CD14-positive monocyte (primary cell): ENCODE data around the gene ODAD2. TPM values are rescaled to one million over a fixed set of nuclear protein-coding genes. Genes with fewer than 3 reads are reported as not detected.

Experiments used
- DNase-seq, 3 donors: peaks; one replicate each; pipeline ENCODE4 v3.0.0-alpha.2; 2011 to 2022
- H2AFZ ChIP-seq: 2 replicates; pipeline ENCODE4 v1.6.0; 2012; ENCODE audit warnings: mild to moderate bottlenecking, low read depth, low read length, inconsistent platforms; ENCODE audit not compliant: insufficient read depth, poor library complexity, severe bottlenecking
- H3K27ac ChIP-seq, 2 donors: 1 replicate in 1 of 2; 2 replicates in 1 of 2; pipeline ENCODE4 v1.5.1; 2012 to 2013; ENCODE audit warnings: low read length in 2 of 2, control low read depth in 1 of 2, inconsistent platforms in 1 of 2, low read depth in 1 of 2, mild to moderate bottlenecking in 1 of 2
- H3K27me3 ChIP-seq, 2 donors: one replicate each; pipeline versions ENCODE4 v1.6.0 to v1.6.1; 2011 to 2013; ENCODE audit warnings: low read length in 2 of 2; ENCODE audit not compliant: control insufficient read depth in 2 of 2, insufficient read depth in 2 of 2
- H3K36me3 ChIP-seq, 2 donors: replicated peaks in 1 of 2; 1 replicate in 1 of 2; 2 replicates in 1 of 2; pipeline versions ENCODE4 v1.5.1 to v1.6.1; 2012 to 2013; ENCODE audit warnings: low read length in 2 of 2, control low read depth in 1 of 2, inconsistent platforms in 1 of 2, mild to moderate bottlenecking in 1 of 2; ENCODE audit not compliant: insufficient read depth in 2 of 2, control insufficient read depth in 1 of 2
- H3K4me1 ChIP-seq, 2 donors: 1 replicate in 1 of 2; 2 replicates in 1 of 2; pipeline versions ENCODE4 v1.5.1 to v1.6.1; 2012 to 2013; ENCODE audit warnings: low read length in 2 of 2, control low read depth in 1 of 2, inconsistent platforms in 1 of 2, mild to moderate bottlenecking in 1 of 2, moderate library complexity in 1 of 2; ENCODE audit not compliant: insufficient read depth in 2 of 2, control insufficient read depth in 1 of 2
- H3K4me2 ChIP-seq: replicated peaks from 2 replicates; pipeline ENCODE3; 2012; ENCODE audit warnings: low read length, moderate library complexity, mild to moderate bottlenecking; ENCODE audit not compliant: poor library complexity, severe bottlenecking; ENCODE audit errors: extremely low read depth
- H3K4me3 ChIP-seq, 3 experiments: fragments of 200-600 bp in 1 of 3; sonication (generic) in 1 of 3; replicated peaks in 1 of 3; 1 replicate in 2 of 3; 2 replicates in 1 of 3; pipeline ENCODE4 v1.5.1; 2011 to 2013; ENCODE audit warnings: low read length in 3 of 3, mild to moderate bottlenecking in 3 of 3, control low read depth in 2 of 3, low read depth in 2 of 3, inconsistent platforms in 1 of 3, moderate library complexity in 1 of 3
- H3K79me2 ChIP-seq: 2 replicates; pipeline ENCODE4 v1.6.0; 2012; ENCODE audit warnings: mild to moderate bottlenecking, control low read depth, inconsistent platforms, low read length, moderate library complexity; ENCODE audit not compliant: insufficient read depth
- H3K9ac ChIP-seq: 2 replicates; pipeline ENCODE4 v1.6.0; 2017; ENCODE audit warnings: low read length, mild to moderate bottlenecking; ENCODE audit not compliant: insufficient read depth, poor library complexity, severe bottlenecking
- H3K9me3 ChIP-seq, 2 donors: replicated peaks in 1 of 2; 1 replicate in 1 of 2; 2 replicates in 1 of 2; pipeline versions ENCODE4 v1.5.1 to v1.6.1; 2012 to 2013; ENCODE audit warnings: low read length in 2 of 2, control low read depth in 1 of 2; ENCODE audit not compliant: control insufficient read depth in 1 of 2, insufficient read depth in 1 of 2
- H4K20me1 ChIP-seq: 2 replicates; pipeline ENCODE4 v1.6.0; 2012; ENCODE audit warnings: mild to moderate bottlenecking, low read length, control low read depth, moderate library complexity; ENCODE audit not compliant: insufficient read depth
- H3K27ac Mint-ChIP-seq, 7 donors: one replicate each; pipeline ENCODE4 v1.8.0; 2020; ENCODE audit warnings: mild to moderate bottlenecking in 7 of 7, mixed read lengths in 7 of 7, moderate library complexity in 6 of 7, inconsistent platforms in 2 of 7
- H3K27me3 Mint-ChIP-seq, 3 donors: one replicate each; pipeline ENCODE4 v1.8.0; 2021 to 2022; ENCODE audit warnings: low read depth in 3 of 3, mild to moderate bottlenecking in 3 of 3, mixed read lengths in 3 of 3, moderate library complexity in 3 of 3, inconsistent platforms in 1 of 3
- H3K36me3 Mint-ChIP-seq, 2 donors: one replicate each; pipeline ENCODE4 v1.8.0; 2020; ENCODE audit warnings: mixed read lengths in 2 of 2, inconsistent platforms in 1 of 2, mild to moderate bottlenecking in 1 of 2
- H3K4me1 Mint-ChIP-seq: one replicate; pipeline ENCODE4 v1.8.0; 2020; ENCODE audit warnings: mild to moderate bottlenecking, mixed read lengths
- H3K4me3 Mint-ChIP-seq, 2 donors: one replicate each; pipeline ENCODE4 v1.8.0; 2020; ENCODE audit warnings: mild to moderate bottlenecking in 2 of 2, mixed read lengths in 2 of 2, moderate library complexity in 1 of 2
- H3K9me3 Mint-ChIP-seq, 7 donors: one replicate each; pipeline ENCODE4 v1.8.0; 2020 to 2022; ENCODE audit warnings: mixed read lengths in 7 of 7, mild to moderate bottlenecking in 6 of 7, moderate library complexity in 6 of 7, inconsistent platforms in 2 of 7
- CTCF ChIP-seq: fragments of 200-600 bp; IDR thresholded peaks from one replicate; pipeline ENCODE4 v1.8.0; 2022; ENCODE audit warnings: antibody characterized with exemption, mild to moderate bottlenecking
- WGBS: methylation state at CpG from one replicate; pipeline ENCODE4 v1.1.5; 2013; ENCODE audit warnings: missing lambda C conversion rate; ENCODE audit not compliant: insufficient coverage; 5-methylcytosine and 5-hydroxymethylcytosine counted together
- intact Hi-C, 2 donors: fragments of 100-400 bp; cut with micrococcal nuclease; formaldehyde crosslinking; loops; one replicate each; pipeline versions ENCODE4 v1.15.0 to v1.15.1; 2023
- polyA plus RNA-seq, 3 donors: library from polyadenylated mRNA; depleted of rRNA in 1 of 3; unstranded in 2 of 3; stranded (reverse) in 1 of 3; fragments of 300-500 nt in 2 of 3; fragments of >200 nt in 1 of 3; fragmentation: Illumina TruSeq in 2 of 3; gene quantifications; 1 replicate in 2 of 3; 2 replicates in 1 of 3; pipeline ENCODE4 v1.2.3, GENCODE V29; 2012 to 2021

The ODAD2 gene
- polyA plus RNA-seq, 3 donors: not detected

- DNase-seq: no peak
- H3K27me3 Mint-ChIP-seq: peaks cover 0 to 2% (median 1%) of the 10 kb centered on the region in 3 donors
- Histone ChIP-seq H3K36me3 (no peaks in the 10 kb centered on the region), H3K27ac (no peak overlapping the region), H3K4me2 (no peak overlapping the region), H2AFZ (no peak overlapping the region), H3K9me3 (no peaks in the 10 kb centered on the region), H3K27me3 (no peaks in the 10 kb centered on the region), H3K4me1 (no peaks in the 10 kb centered on the region), H3K4me3 (no peak overlapping the region), H3K79me2 (no peaks in the 10 kb centered on the region), H4K20me1 (no peaks in the 10 kb centered on the region), H3K9ac (no peak overlapping the region)
- no peak overlapping the region for H3K27ac Mint-ChIP-seq
- H3K36me3 Mint-ChIP-seq: no peaks in the 10 kb centered on the region
- no peaks in the 10 kb centered on the region for H3K4me1 Mint-ChIP-seq
- intact Hi-C loops: no loop called here
- H3K4me3 Mint-ChIP-seq: no peak overlapping the region
- 100% methylated on average over 5 of the region's 12 CpGs for WGBS
- peaks cover 0 to 5% (median 0%) of the 10 kb centered on the region in 7 donors for H3K9me3 Mint-ChIP-seq
- TF ChIP-seq CTCF: no peak
Measured at GRCh38 chr10:27944005-27944404, 54.9 kb downstream of the ODAD2 start.

GRCh38 chr10:27914888-27915287, 84.0 kb downstream of the ODAD2 start:
- no peaks in the 10 kb centered on the region for H4K20me1 ChIP-seq
- Mint-ChIP-seq H3K4me1 (no peaks in the 10 kb centered on the region), H3K27me3 (no peaks in the 10 kb centered on the region), H3K9me3 (peaks cover 0 to 5% (median 2%) of the 10 kb centered on the region in 7 donors), H3K27ac (no peak overlapping the region), H3K4me3 (no peak overlapping the region), H3K36me3 (no peaks in the 10 kb centered on the region)
- H3K36me3 ChIP-seq: no peaks in the 10 kb centered on the region
- WGBS: no CpG with 5 or more reads among the region's 3 CpGs
- H3K4me2 ChIP-seq: no peak overlapping the region
- H2AFZ ChIP-seq: no peak overlapping the region
- H3K4me1 ChIP-seq: no peaks in the 10 kb centered on the region
- H3K79me2 ChIP-seq: no peaks in the 10 kb centered on the region
- no peaks in the 10 kb centered on the region for H3K27me3 ChIP-seq
- DNase-seq: no peak
- no peak for TF ChIP-seq CTCF
- intact Hi-C loops: no loop called here
- no peak overlapping the region for H3K9ac ChIP-seq
- no peak overlapping the region for H3K27ac ChIP-seq
- H3K4me3 ChIP-seq: no peak overlapping the region
- no peaks in the 10 kb centered on the region for H3K9me3 ChIP-seq
